ENCODE data around the gene PLA2G3. TPM values are rescaled to one million over a fixed set of nuclear protein-coding genes. Genes with fewer than 3 reads are reported as not detected.
"Not testable (repeated sequence)": the region's sequence is repeated elsewhere in the genome, so short reads cannot be mapped to it uniquely, and the experiment has no call there.

PLA2G3 gene
- total RNA-seq, 2 donors from 2014 or later, result not detected

DNA sequence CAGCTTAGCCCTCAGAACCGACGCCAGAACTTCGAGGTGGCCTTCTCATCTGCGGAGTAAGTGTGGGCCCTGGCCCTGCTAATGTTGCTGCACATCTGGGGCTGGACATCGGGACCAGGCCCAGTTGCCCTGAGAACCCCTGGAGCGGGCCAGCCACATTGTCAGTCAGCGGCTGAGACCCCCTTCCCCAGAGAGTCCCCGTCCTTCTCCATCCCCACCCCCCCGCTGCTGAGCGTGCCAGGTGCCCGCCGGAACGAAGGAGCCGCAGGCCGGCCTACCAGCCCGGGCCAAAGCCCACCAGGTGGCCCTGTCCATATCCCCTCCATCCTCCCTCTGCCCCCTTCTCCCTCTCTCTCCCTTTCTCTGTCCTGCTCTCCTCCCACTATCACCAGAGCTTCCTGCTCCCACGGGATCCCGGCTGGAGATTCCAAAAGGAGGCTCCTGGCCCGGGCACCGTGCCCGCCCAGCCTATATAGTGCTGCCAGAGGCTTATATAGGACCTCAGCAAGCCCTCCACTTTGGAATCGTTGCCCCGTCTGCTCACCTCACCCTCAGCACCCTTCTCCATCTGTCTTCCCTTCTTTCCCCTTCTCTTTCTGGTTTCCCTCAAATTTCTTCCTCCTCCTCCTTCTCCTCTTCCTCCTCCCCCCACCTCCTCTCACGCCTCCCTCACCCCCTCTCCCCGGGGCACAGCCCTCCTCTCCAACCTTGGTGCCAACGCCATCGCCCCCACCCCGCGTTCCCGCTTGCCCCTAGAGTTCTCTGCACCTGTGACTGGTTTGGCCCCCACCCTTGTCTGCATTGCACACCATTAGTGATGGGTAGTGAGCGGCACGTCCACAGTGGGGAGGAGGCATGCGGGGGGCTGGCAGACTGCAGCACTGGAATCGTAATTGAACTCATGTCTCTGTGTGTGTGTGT lies 40.2 kb downstream of the PLA2G3 start:
- no peaks in the 10 kb centered on the region for H3K9me3 ChIP-seq
- no peaks in the 10 kb centered on the region for H3K27me3 ChIP-seq
- no peak for ATAC-seq
- intact Hi-C loops (cut with DNase I), result loop anchor here (5.0 kb wide), 1 partner anchor 52 kb away; no protein-coding TSS in a partner anchor
- TF ChIP-seq, protein P1, sequence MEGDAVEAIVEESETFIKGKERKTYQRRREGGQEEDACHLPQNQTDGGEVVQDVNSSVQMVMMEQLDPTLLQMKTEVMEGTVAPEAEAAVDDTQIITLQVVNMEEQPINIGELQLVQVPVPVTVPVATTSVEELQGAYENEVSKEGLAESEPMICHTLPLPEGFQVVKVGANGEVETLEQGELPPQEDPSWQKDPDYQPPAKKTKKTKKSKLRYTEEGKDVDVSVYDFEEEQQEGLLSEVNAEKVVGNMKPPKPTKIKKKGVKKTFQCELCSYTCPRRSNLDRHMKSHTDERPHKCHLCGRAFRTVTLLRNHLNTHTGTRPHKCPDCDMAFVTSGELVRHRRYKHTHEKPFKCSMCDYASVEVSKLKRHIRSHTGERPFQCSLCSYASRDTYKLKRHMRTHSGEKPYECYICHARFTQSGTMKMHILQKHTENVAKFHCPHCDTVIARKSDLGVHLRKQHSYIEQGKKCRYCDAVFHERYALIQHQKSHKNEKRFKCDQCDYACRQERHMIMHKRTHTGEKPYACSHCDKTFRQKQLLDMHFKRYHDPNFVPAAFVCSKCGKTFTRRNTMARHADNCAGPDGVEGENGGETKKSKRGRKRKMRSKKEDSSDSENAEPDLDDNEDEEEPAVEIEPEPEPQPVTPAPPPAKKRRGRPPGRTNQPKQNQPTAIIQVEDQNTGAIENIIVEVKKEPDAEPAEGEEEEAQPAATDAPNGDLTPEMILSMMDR (IDR thresholded peaks at IDR 0.05), result no peak
- TF ChIP-seq POLR2A (IDR thresholded peaks at IDR 0.05), result no peak
- H3K4me1 ChIP-seq, result no peaks in the 10 kb centered on the region
- 94 to 95% methylated on average over 18 to 34 of the region's 34 CpGs for WGBS, 2 donors
- no peak overlapping the region for H3K27ac ChIP-seq
- DNase-seq, result peak in 1 of 4 donors; percentile 3
- no peak overlapping the region for H3K4me3 ChIP-seq
- peaks cover 0 to 20% of the 10 kb centered on the region in 2 donors for H3K36me3 ChIP-seq (replicated peaks in 1 of 2; ENCODE audit: insufficient read depth in 1 of 2, low read depth in 2 of 2)

GRCh38 chr22:31099386-31099785 lies 40.9 kb downstream of the PLA2G3 start:
- Histone ChIP-seq H3K9me3 (no peaks in the 10 kb centered on the region), H3K4me3 (no peak overlapping the region), H3K27ac (no peak overlapping the region), H3K27me3 (no peaks in the 10 kb centered on the region), H3K4me1 (no peaks in the 10 kb centered on the region), H3K36me3 (replicated peaks in 1 of 2; ENCODE audit: insufficient read depth in 1 of 2, low read depth in 2 of 2) (peaks cover 0 to 21% of the 10 kb centered on the region in 2 donors)
- intact Hi-C loops (cut with DNase I), result loop anchor here (5.0 kb wide), 1 partner anchor 53 kb away; no protein-coding TSS in a partner anchor
- 88 to 95% methylated on average over 4 to 6 of the region's 6 CpGs for WGBS, 2 donors
- no peak for ATAC-seq
- peak in 1 of 4 donors; percentile 1 for DNase-seq
- TF ChIP-seq, protein P1 (IDR thresholded peaks at IDR 0.05), result no peak
- no peak for TF ChIP-seq POLR2A (IDR thresholded peaks at IDR 0.05)

GRCh38 chr22:31098632-31099110 lies 41.6 kb downstream of the PLA2G3 start:
- Histone ChIP-seq H3K27me3 (no peaks in the 10 kb centered on the region), H3K27ac (no peak overlapping the region), H3K4me1 (peaks cover 6% of the 10 kb centered on the region), H3K36me3 (replicated peaks in 1 of 2; ENCODE audit: insufficient read depth in 1 of 2, low read depth in 2 of 2) (peaks cover 0 to 21% of the 10 kb centered on the region in 2 donors), H3K4me3 (no peak overlapping the region), H3K9me3 (no peaks in the 10 kb centered on the region)
- TF ChIP-seq, protein P1 (IDR thresholded peaks at IDR 0.05), result no peak
- no peak for TF ChIP-seq POLR2A (IDR thresholded peaks at IDR 0.05)
- DNase-seq (no peak), ATAC-seq (no peak)
- WGBS, 2 donors, result 76 to 92% methylated on average over 18 to 20 of the region's 36 CpGs
- intact Hi-C loops (cut with DNase I), result loop anchor here (5.0 kb wide), 1 partner anchor 54 kb away; no protein-coding TSS in a partner anchor

GRCh38 chr22:31097941-31098631 lies 42.2 kb downstream of the PLA2G3 start:
- no peak overlapping the region for H3K27ac ChIP-seq
- no peak for DNase-seq
- no peaks in the 10 kb centered on the region for H3K27me3 ChIP-seq
- no peak for TF ChIP-seq POLR2A (IDR thresholded peaks at IDR 0.05)
- TF ChIP-seq, protein P1 (IDR thresholded peaks at IDR 0.05), result no peak
- WGBS, 2 donors, result 87 to 93% methylated on average over 7 to 10 of the region's 10 CpGs
- peaks cover 11% of the 10 kb centered on the region for H3K4me1 ChIP-seq
- no peaks in the 10 kb centered on the region for H3K9me3 ChIP-seq
- intact Hi-C loops (cut with DNase I), result loop anchor here (5.0 kb wide), 1 partner anchor 54 kb away; no protein-coding TSS in a partner anchor
- no peak for ATAC-seq
- H3K4me3 ChIP-seq, result no peak overlapping the region
- H3K36me3 ChIP-seq (replicated peaks in 1 of 2; ENCODE audit: insufficient read depth in 1 of 2, low read depth in 2 of 2), result peaks cover 0 to 21% of the 10 kb centered on the region in 2 donors

DNA sequence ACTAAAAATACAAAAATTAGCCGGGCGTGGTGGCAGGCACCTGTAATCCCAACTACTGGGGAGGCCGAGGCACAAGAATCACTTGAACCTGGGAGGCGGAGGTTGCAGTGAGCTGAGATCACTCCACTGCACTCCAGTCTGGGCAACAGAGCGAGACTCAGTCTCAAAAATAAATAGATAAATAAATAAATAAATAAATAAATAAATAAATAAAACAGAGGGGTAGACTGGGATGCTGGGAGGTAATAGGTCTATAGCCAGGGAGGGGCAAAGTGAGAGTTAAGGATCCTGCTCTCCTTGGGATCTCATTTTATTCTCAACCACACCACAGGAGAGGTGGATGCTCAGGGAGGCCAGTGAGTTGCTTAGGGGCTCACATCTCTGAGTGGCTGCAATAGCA lies 42.8 kb downstream of the PLA2G3 start:
- not testable (repeated sequence) for H3K9me3 ChIP-seq, H3K27me3 ChIP-seq, H3K4me3 ChIP-seq, ATAC-seq, H3K27ac ChIP-seq, DNase-seq
- intact Hi-C loops (cut with DNase I), result loop anchor here (5.0 kb wide), 1 partner anchor 55 kb away; no protein-coding TSS in a partner anchor
- WGBS, 2 donors, result 98% methylated on average over 3 to 5 of the region's 5 CpGs
- Histone ChIP-seq H3K4me1 (peaks cover 12% of the 10 kb centered on the region), H3K36me3 (replicated peaks in 1 of 2; ENCODE audit: insufficient read depth in 1 of 2, low read depth in 2 of 2) (peaks cover 0 to 21% of the 10 kb centered on the region in 2 donors)
